Measurements from ENCODE around the gene TRMT61A.

The TRMT61A gene

GRCh38 chr14:103545915-103546651, 17.1 kb downstream of the TRMT61A start:
- in situ Hi-C loops (cut with MboI; ENCODE audit: low sequenced_read_pairs), result no loop called here

- in situ Hi-C loops (cut with MboI; ENCODE audit: low sequenced_read_pairs), result no loop called here
Observed at GRCh38 chr14:103546652-103547454, 17.9 kb downstream of the TRMT61A start.

GRCh38 chr14:103547455-103547940, 18.5 kb downstream of the TRMT61A start:
- in situ Hi-C loops (cut with MboI; ENCODE audit: low sequenced_read_pairs), result no loop called here

GRCh38 chr14:103547941-103548462, 19.0 kb downstream of the TRMT61A start:
- in situ Hi-C loops (cut with MboI; ENCODE audit: low sequenced_read_pairs), result no loop called here

GRCh38 chr14:103548463-103549351, 19.7 kb downstream of the TRMT61A start:
- in situ Hi-C loops (cut with MboI; ENCODE audit: low sequenced_read_pairs), result no loop called here

GRCh38 chr14:103549361-103550311, 20.6 kb downstream of the TRMT61A start:
- in situ Hi-C loops (cut with MboI; ENCODE audit: low sequenced_read_pairs), result no loop called here

- in situ Hi-C loops (cut with MboI; ENCODE audit: low sequenced_read_pairs), result no loop called here
Observed at GRCh38 chr14:103550451-103551337, 21.7 kb downstream of the TRMT61A start.

- in situ Hi-C loops (cut with MboI; ENCODE audit: low sequenced_read_pairs), result no loop called here
Observed at GRCh38 chr14:103551338-103551762, 22.4 kb downstream of the TRMT61A start.

- in situ Hi-C loops (cut with MboI; ENCODE audit: low sequenced_read_pairs), result no loop called here
Observed at GRCh38 chr14:103552011-103552845, 23.2 kb downstream of the TRMT61A start.

GRCh38 chr14:103552846-103553210, 23.8 kb downstream of the TRMT61A start:
- in situ Hi-C loops (cut with MboI; ENCODE audit: low sequenced_read_pairs), result no loop called here

GRCh38 chr14:103555559-103556337, 26.8 kb downstream of the TRMT61A start:
- in situ Hi-C loops (cut with MboI; ENCODE audit: low sequenced_read_pairs), result no loop called here

GRCh38 chr14:103556946-103557758, 28.2 kb downstream of the TRMT61A start:
- in situ Hi-C loops (cut with MboI; ENCODE audit: low sequenced_read_pairs), result no loop called here

GRCh38 chr14:103558071-103558882, 29.3 kb downstream of the TRMT61A start:
- in situ Hi-C loops (cut with MboI; ENCODE audit: low sequenced_read_pairs), result no loop called here

GRCh38 chr14:103559766-103560165, 30.8 kb downstream of the TRMT61A start:
- in situ Hi-C loops (cut with MboI; ENCODE audit: low sequenced_read_pairs), result no loop called here

GRCh38 chr14:103560691-103561090, 31.7 kb downstream of the TRMT61A start:
- in situ Hi-C loops (cut with MboI; ENCODE audit: low sequenced_read_pairs), result no loop called here
